Nephron (organoid): ENCODE measurements around the gene VSIG10L.
A peak's percentile ranks its signal among the peaks of the same experiment; 100 is the strongest.

Experiments used
- H3K27ac Mint-ChIP-seq, 3 experiments: 2 replicates each; pipeline ENCODE4 v1.8.0; 2020; ENCODE audit warnings: mixed read lengths in 3 of 3, mild to moderate bottlenecking in 2 of 3, moderate library complexity in 1 of 3
- H3K27me3 Mint-ChIP-seq: 2 replicates; pipeline ENCODE4 v1.8.0; 2021; ENCODE audit warnings: low read depth, mild to moderate bottlenecking, moderate library complexity, mixed read lengths
- H3K36me3 Mint-ChIP-seq: 2 replicates; pipeline ENCODE4 v1.8.0; 2020; ENCODE audit warnings: low read depth, mixed read lengths
- H3K4me1 Mint-ChIP-seq: 2 replicates; pipeline ENCODE4 v1.8.0; 2020; ENCODE audit warnings: mixed read lengths
- H3K4me3 Mint-ChIP-seq, 3 experiments: 2 replicates each; pipeline ENCODE4 v1.8.0; 2020; ENCODE audit warnings: mild to moderate bottlenecking in 3 of 3, mixed read lengths in 3 of 3, moderate library complexity in 2 of 3
- H3K9me3 Mint-ChIP-seq: 2 replicates; pipeline ENCODE4 v1.8.0; 2020; ENCODE audit warnings: mixed read lengths
- CTCF ChIP-seq, 3 experiments: fragments of 200-600 bp; sonication (generic); IDR thresholded peaks; one replicate each; pipeline ENCODE4 v1.5.0; 2021; ENCODE audit warnings: antibody characterized with exemption in 3 of 3; ENCODE audit not compliant: unreplicated experiment in 3 of 3

VSIG10L gene

GRCh38 chr19:51354103-51354741 is 12.3 kb upstream of the VSIG10L start:
- peak overlapping the region; percentile 87 to 94 (median 88) for H3K27ac Mint-ChIP-seq
- H3K9me3 Mint-ChIP-seq = no peaks in the 10 kb centered on the region
- peak overlapping the region; percentile 50 to 58 (median 54) for H3K4me3 Mint-ChIP-seq
- peaks cover 16% of the 10 kb centered on the region for H3K36me3 Mint-ChIP-seq
- TF ChIP-seq CTCF (IDR thresholded peaks at IDR 0.05; ENCODE audit: unreplicated experiment in 3 of 3) = no peak
- H3K27me3 Mint-ChIP-seq = no peaks in the 10 kb centered on the region
- H3K4me1 Mint-ChIP-seq = peaks cover 18% of the 10 kb centered on the region

GRCh38 chr19:51352783-51353360 is 10.9 kb upstream of the VSIG10L start:
- Mint-ChIP-seq H3K36me3 (peaks cover 16% of the 10 kb centered on the region), H3K9me3 (no peaks in the 10 kb centered on the region), H3K27me3 (no peaks in the 10 kb centered on the region), H3K27ac (no peak overlapping the region), H3K4me3 (no peak overlapping the region), H3K4me1 (peaks cover 15% of the 10 kb centered on the region)
- TF ChIP-seq CTCF (IDR thresholded peaks at IDR 0.05; ENCODE audit: unreplicated experiment in 3 of 3) = no peak

- H3K4me1 Mint-ChIP-seq = peaks cover 15% of the 10 kb centered on the region
- H3K9me3 Mint-ChIP-seq = no peaks in the 10 kb centered on the region
- no peak overlapping the region for H3K27ac Mint-ChIP-seq
- H3K27me3 Mint-ChIP-seq = no peaks in the 10 kb centered on the region
- H3K4me3 Mint-ChIP-seq = no peak overlapping the region
- no peak for TF ChIP-seq CTCF (IDR thresholded peaks at IDR 0.05; ENCODE audit: unreplicated experiment in 3 of 3)
- H3K36me3 Mint-ChIP-seq = peaks cover 24% of the 10 kb centered on the region
Observed at GRCh38 chr19:51351266-51351990, 9.5 kb upstream of the VSIG10L start.

- Mint-ChIP-seq H3K9me3 (no peaks in the 10 kb centered on the region), H3K27me3 (peaks cover 7% of the 10 kb centered on the region), H3K27ac (peak overlapping the region in 1 of 3 experiments; percentile 4), H3K36me3 (peaks cover 31% of the 10 kb centered on the region), H3K4me3 (no peak overlapping the region), H3K4me1 (peaks cover 5% of the 10 kb centered on the region)
- TF ChIP-seq CTCF (IDR thresholded peaks at IDR 0.05; ENCODE audit: unreplicated experiment in 3 of 3) = no peak
Observed at GRCh38 chr19:51347209-51347928, 5.4 kb upstream of the VSIG10L start.

- no peaks in the 10 kb centered on the region for H3K9me3 Mint-ChIP-seq
- no peak overlapping the region for H3K27ac Mint-ChIP-seq
- peaks cover 10% of the 10 kb centered on the region for H3K27me3 Mint-ChIP-seq
- H3K4me1 Mint-ChIP-seq = peaks cover 6% of the 10 kb centered on the region
- TF ChIP-seq CTCF (IDR thresholded peaks at IDR 0.05; ENCODE audit: unreplicated experiment in 3 of 3) = no peak
- peaks cover 25% of the 10 kb centered on the region for H3K36me3 Mint-ChIP-seq
- no peak overlapping the region for H3K4me3 Mint-ChIP-seq
Observed at GRCh38 chr19:51346742-51347141, 4.8 kb upstream of the VSIG10L start.
